Stimulated activated CD4-positive, alpha-beta T cell treated with anti-CD3 and anti-CD28 coated beads, Interleukin-1b, Interleukin-23, amount 100 ng/mL, for 4 hours (primary cell): ENCODE results near the gene TOM1L1.
"Not testable (repeated sequence)": the region's sequence is repeated elsewhere in the genome, so short reads cannot be mapped to it uniquely, and the experiment has no call there.

Source experiments
- DNase-seq, 2 donors: peaks; one replicate each; pipeline ENCODE4 v3.0.0-alpha.2; 2020; ENCODE audit warnings: low read depth in 2 of 2

Gene TOM1L1, protein sequence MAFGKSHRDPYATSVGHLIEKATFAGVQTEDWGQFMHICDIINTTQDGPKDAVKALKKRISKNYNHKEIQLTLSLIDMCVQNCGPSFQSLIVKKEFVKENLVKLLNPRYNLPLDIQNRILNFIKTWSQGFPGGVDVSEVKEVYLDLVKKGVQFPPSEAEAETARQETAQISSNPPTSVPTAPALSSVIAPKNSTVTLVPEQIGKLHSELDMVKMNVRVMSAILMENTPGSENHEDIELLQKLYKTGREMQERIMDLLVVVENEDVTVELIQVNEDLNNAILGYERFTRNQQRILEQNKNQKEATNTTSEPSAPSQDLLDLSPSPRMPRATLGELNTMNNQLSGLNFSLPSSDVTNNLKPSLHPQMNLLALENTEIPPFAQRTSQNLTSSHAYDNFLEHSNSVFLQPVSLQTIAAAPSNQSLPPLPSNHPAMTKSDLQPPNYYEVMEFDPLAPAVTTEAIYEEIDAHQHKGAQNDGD

DNA sequence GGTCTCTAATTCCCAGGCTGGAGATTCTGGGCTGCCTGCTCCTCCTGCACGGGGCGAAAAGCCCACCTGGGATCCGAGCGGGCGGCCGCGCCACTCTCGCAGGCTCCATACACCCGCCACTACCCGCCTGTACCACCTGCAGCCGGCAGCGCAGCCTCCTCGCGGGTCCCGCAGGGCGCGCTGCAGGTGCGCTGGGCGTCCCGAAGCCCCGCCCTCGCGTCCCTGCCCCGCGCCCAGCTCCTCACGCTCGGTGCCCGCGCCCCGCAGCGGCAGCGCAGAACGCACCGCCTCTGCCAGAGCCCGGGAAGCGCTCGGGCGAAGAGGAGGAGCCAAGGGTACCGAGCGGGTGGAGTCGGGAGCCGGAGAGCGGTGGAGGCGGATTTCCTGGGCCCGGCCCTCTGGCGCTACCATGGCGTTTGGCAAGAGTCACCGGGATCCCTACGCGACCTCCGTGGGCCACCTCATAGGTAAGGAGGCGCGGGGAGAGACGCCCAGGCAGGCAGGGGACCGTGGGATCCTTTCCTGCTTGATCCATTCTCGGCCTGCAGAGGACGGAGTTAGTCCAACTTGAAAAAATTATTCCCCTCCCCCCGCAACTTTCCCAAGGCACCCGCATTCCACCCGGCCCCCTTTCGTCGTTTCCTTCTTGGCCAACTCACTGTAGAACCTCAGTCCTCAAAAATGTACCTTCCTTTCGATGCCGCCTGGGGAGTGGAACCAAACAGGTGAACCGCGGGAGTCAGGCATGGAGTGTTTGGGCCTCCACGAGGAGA lies at the start of gene TOM1L1:
TOM1L1 (plus strand) TSS at position 396 of the 773 bp plus-strand sequence; CDS start at position 410, 14 bp downstream.
- peak in 1 of 2 donors; percentile 3 for DNase-seq

DNA sequence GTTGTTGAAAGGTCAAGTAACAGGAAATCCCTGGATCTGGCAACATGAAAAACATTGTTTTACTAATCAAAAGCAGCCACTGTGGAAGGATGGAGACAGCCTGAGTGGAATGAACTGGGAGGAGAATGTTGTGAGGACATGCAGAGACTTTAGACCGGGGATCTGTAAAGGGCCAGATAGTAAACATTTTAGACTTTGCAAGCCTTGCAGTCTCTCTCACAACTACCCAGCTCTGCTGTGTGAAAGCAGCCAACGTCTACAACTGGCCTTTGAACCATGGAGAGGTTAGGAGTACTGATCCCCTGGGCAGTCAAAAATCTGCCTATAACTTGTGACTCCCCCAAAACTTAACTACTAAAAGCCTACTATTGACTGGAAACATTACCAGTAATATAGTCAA lies 41.5 kb upstream of the TOM1L1 start:
- DNase-seq, result no peak

DNA sequence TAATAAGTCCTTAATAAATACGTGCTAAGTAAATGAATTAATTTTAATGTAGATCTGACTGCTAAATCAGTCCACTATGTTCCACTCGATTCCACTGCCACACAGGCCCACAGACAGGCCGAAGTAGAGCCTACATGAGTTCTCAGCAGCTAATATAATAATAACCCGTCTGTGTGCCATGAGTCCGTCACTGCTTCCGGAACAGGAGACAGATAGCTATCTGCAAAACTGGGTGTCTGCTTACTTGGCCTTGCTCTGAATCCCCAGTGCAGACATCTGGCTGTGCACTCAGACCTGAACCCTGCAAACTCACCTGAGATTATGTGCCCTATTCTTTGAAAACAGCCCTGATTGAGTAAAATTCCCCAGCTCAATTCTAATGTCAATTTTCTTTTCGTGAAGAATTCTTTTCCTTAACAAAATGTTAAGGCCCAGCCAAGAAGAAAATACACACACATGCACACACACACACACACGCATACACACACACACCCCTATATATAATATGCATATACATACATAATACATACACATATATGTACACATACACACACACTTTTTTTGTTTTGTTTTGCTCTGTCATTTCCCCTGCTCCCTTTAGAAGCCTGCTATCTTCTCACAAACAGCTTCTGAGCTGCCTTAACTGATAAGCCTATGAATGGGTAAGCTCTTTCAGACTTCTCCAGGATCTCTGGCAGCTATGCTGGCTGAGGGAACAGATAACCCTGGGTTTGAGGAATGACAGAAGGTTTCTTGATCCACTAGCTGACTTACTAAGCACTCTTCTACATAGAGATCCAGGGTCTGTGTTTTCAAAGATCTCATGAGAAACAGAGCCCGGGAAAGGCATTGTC lies 39.8 kb upstream of the TOM1L1 start:
- no peak for DNase-seq

DNA sequence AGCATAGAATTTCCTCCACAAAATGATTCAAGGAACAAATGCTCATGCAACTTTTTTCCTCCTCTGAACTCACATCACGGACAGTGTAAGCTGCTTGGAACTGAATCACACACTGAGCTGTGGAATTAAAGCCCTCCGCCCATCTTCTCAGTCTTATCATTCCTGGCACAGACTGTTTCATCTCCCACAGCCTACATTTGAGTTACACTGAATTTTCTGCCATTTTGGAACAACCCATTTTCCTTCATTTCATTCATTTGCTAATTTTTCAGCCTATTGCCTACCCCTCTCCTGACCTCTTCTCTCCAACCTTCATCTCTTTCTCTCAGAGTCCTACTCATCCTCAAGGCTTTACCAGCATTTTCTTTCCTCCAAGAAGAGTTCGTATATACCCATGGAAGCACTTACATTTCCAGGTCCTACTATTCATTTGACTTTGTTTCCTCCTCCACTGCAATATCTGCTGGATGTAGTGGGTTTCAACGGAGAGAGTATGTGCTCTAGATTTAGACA lies 39.1 kb upstream of the TOM1L1 start:
- DNase-seq, result no peak

DNA sequence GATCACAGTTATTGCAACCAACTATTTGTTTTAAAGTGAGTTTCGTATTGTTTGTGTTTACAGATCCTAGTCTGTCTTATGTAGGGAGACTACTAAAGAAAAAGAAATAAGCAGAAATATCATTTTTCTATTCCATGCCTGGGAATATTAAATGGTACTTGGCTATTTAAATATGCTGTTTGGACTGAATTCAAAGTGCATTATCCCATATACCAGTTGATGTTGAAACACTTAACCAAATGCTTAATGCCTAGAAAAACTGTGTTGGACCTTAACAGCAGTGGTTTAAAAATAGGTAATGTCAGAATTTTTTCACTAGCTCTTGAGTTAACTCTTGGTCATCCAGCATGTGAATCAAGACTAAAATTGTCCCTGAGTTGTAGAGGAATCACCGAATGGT lies 37.5 kb upstream of the TOM1L1 start:
- no peak for DNase-seq

DNA sequence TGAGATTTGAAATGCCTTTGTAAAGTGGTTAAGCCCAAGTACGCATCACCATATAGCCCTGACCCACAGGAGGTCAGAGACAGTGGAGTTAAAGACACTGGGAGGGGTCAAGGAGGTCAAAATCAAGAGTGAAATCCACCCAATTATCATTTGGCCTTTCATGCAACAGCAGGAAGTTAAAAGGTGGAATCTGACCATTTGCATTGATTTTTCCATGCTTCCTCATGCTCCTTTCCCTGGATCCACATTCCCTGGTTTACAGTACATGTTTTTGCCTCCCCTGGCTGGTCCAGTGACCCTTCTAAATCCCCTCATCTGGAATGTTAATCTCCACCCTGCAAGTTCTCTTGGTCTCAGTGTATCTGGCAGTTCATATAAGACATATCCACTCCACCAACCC lies 36.6 kb upstream of the TOM1L1 start:
- no peak for DNase-seq

DNA sequence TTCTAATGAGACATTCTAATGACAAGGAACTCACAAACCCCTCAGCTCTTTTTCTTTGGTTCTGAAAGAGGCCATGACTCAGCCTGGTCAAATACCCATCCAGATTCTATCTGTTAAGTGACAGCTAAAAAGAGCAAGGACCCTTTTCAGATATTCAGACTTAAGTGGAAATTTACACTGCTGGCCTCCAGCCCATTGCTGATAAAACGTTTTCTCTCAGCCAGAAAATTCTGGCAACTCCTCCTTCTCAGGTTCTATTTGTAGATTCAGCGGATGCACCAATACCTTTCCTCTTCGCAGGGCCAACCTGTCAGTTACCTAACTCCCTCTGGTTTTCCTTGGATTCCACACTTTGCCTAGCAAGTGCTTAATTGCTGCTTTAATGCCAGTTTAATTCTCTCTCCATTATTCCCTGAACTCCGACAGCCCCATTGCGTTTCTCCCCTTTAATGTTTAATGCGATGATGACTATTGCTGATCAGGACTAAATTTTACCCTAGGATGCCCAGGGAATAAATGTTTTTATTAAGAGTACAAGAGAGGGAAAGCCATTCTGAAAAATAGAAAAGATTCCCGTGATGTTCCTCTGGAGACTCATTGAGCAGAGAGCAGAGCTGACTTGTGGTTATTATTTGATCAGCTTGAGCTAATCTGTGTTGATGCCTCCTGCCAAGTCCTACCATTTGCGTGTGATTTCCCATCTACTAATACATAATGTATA lies 35.9 kb upstream of the TOM1L1 start:
- no peak for DNase-seq

DNA sequence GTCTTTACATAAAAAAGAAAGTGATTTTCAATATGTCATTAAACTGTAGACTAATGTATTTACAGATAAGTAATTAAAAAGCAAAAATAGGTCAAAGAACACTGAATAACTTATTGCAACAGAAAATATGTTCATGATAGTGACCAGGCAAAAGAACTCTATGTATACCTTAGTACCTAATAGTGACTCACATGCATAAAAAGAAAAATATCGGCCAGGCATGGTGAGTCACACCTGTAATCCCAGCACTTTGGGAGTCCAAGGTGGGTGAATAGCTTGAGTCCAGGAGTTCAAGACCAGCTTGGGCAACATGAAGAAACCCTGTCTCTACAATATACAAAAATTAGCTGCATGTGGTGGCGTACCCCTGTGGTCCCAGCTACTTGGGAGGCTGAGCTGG lies 33.0 kb upstream of the TOM1L1 start:
- DNase-seq, result no peak

DNA sequence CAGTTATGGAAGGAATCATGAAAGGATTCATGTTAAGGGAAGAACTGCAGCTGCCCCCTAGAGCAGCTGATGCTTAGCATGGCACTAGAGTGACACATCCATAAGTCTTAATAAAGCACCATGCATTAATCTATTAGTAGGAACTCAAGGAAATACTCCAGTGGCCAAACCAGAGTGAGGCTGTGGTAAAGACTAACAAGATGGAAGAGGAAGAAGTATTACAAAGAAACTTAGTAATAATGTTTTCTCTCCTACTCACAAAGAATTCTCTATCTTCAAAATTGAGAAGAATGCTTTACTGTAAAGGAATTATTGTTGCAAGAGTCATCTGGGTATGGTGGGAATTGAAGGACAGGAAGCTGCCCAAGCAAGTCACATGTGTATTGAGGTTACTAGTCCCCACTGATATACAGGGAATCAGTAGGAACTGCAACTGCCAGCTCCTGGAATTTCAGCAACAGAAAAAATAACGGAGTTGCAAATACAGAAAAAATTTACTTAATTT lies 29.9 kb upstream of the TOM1L1 start:
- DNase-seq, result no peak

DNA sequence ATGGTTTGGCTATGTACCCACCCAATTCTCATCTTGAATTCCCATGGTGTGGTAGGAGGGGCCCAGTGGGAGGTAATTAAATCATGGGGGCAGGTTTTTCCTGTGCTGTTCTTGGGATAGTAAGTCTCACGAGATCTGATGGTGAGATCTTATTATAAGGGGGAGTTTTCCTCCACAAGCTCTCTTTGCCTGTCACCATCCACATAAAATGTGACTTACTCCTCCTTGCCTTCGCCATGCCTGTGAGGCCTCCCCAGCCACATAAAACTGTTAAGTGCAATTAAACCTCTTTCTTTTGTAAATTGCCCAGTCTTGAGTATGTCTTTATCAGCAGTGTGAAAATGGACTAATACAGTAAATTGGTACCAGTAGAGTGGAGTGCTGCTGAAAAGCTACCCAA lies 24.7 kb upstream of the TOM1L1 start:
- DNase-seq, result not testable (repeated sequence)

DNA sequence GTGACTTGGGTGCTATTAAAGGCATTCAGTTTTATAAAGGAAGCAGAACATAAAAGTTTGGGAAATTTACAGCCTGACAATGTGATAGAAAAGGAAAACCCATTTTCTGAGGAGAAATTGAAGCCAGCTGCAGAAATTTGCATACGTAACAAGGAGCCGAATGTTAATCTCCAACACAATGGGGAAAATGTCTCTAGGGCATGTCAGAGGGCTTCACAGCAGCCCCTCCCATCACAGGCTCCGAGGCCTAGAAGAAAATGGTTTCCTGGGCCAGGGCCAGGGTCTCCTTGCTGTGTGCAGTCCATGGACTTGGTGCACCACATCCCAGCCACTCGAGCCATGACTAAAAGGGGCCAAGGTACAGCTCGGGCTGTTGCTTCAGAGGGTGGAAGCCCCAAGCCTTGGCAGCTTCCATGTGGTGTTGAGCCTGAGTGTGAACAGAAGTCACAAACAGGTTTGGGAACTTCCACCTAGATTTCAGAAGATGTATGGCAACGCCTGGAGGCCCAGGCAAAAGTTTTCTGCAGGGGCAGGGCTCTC lies 23.9 kb upstream of the TOM1L1 start:
- DNase-seq, result no peak

DNA sequence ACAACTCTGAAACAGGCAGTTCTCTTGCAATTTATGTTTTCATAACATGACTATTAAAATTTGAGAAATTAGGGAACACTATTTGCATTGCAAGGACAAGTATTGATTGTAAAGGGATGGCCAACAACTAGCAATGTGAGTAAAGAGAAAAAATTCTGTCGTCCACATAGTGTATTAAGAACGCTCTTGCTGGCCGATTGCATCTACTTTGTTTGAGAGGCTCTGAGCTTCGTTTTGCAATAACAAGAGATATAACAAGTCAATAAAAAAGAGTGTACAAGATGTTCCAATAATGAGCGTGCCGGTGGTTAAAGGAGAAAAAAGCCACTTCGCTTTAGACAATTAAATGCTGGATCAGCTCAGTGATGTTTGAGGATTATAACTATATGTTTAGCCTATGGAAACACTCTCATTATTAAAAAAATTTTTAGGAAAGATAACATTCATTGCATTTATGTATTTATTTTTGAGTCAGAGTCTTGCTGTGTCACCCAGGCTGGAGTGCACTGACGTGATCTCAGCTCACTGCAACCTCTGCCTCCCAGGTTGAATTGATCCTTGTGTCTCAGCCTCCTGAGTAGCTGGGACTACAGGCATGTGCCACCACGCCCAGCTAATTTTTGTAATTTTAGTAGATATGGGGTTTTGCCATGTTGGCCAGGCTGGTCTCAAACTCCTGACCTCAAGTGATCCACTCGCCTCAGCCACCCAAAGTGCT lies 19.2 kb upstream of the TOM1L1 start:
- DNase-seq, result no peak

DNA sequence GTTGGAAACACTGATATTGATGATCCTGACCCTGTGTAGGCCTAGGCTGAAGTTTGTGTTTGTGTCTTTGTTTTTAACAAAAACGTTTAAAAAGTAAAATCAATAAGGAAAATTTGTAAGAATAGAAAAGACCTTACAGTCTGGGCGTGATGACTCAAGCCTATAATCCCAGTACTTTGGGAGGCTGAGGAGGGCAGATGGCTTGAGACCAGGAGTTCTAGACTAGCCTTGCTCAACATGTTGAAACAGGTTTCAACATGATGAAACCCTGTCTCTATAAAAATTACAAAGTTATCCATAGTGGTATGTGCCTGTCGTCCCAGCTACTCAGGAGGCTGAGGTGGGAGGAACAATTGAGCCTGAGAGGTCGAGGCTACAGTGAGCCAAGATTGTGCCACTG lies 18.3 kb upstream of the TOM1L1 start:
- DNase-seq, result no peak

DNA sequence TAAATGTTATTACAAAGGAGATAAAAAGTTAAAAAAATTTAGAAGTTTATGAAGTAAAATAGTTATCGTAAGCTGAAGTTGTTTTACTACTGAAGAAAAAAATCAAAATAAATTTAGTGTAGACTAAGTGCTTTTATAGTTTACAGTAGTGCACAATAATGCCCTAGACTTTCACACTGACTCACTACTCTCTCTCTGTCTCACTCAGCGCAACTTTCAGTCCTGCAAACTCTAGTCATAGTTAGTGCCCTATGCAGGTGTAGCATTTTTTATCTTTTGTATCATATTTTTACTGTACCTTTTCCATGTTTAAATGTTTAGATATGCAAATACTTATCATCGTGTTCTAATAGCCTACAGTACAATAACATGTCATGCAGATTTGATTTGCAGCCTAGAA lies 17.7 kb upstream of the TOM1L1 start:
- no peak for DNase-seq

DNA sequence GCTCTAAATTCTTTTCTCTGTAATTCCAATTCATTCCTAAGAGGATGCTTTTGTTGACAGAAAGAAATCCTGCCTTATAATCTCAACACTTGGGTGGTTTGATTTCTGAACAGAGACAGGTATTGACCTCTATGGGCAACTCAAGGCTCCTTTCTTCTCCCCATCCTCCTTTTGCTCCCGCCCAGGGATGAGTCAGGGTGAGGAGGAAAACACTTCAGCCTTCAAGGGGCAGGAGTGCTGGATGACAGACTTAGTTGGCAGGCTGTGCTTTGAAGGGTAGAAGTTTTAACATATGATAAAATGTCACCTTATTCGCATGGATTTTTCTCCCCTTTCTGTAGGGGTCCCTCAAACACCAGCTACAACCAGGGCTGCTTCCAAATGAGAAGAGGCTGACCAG lies 16.7 kb upstream of the TOM1L1 start:
- no peak for DNase-seq

DNA sequence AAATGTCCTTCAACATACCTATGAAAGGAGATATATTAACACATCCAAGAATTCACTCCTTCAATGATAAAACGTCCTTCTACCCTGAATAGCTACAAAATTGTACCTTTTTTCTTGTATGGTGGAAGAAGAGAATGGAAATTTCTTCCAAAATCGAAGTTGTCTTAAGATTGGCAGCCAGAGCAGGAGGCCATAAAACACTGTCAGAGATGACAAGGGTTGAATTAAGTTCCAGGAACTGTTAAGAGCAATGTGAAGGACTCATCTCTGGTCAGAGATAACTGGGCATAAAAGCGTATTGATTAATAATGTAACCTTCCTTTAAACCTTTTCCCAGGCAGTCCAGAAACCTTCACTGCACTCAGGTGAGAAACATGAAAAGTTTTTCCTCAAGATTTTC lies 12.9 kb upstream of the TOM1L1 start:
- no peak for DNase-seq

DNA sequence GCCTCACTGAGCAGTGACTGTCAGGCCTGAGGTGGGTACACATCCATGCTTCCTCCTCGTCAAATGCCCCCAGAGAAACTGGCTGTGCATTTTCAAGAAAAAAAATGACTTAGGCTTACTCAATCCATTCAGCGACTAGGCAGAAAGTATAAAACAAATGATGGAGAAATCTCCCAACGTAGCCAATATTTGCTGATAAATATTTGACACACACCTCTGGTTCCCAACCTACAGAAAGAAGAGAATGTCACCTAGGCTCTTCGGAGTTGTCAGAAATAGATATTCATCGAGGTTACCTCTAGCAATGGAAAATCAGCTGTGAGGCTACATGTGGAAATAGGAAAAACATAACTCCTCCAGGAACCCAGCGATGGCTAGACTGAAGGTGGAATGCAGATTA lies 12.4 kb upstream of the TOM1L1 start:
- no peak for DNase-seq

DNA sequence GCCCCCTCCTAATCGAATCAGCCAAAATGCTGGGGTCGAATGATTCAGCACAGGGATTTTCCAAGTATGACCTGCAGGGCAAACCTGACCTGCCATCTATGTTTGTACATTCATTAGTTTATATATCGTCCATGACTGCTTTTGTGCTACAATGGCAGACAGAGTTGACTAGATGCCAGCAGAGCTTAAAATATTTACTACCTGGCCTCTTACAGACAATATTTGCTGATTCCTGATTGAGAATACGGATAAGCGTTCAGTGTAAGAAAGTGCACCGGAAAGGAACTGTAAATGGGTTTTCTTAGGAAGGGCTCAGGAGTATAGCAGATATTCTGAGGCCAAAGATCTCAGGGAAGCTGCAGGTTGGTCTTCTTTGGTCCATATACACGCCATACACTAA lies 11.7 kb upstream of the TOM1L1 start:
- DNase-seq, result no peak

DNA sequence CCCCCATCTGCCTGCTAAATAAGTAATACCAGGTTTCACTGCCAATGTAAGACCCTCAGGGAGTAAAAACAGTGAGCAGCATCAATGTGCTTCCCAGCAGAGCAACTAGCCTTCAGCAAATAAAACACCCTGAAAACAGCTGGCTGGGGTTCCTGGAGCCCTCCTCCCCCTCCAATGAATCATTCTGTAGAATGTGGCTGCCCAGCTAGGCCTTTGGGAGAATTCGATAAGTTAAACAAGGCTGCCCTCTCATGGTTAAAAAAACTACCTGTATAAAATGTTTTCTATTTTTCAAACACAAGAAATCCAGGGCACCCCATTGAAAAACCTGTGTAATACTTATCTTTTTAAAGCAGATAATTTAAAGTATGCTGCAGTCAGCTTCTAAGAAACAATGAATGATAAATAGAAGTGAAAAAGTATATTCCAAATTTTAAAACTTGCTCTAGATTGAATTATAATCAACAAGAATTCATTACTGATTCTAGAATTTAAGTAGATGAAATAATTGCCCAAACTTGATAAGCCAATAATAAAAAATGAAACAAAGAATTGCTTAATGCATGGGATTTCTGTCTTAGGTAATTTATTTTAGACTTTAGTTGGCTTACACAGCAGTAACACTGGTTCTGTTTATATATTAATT lies 9.4 kb upstream of the TOM1L1 start:
- DNase-seq, result no peak

DNA sequence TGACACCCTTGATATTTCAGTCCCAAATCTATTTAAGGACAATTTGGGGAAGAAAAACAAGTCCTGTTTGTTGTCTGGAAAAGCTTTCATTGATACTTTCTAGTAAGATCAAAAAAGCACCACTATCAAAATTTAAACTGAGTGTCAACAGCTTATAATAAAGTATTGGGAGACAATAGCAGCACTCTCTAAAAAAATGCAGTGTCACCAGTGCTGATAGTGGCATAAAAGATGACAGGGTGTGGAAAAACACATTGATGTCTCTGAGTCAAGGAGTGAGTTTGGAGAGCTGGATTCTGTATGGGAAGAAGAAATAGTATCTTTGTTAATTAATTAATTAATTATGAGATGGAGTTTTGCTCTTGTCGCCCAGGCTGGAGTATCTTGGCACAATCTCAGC lies 8.3 kb upstream of the TOM1L1 start:
- no peak for DNase-seq
